ENCODE results near the gene HLA-E. TPM values are rescaled to one million over a fixed set of nuclear protein-coding genes. Genes with fewer than 3 reads are reported as not detected.
A peak's percentile ranks its signal among the peaks of the same experiment; 100 is the strongest.

HLA-E gene
- total RNA-seq (2014; rRNA removed; shearing (Covaris generic)) (36.0 and 44.2 TPM in 2 replicates), polyA plus RNA-seq (2016; fragmentation: Nextera tagmentation; extraction: Ambion mirVana) (15.6 and 15.9 TPM in 2 replicates)
- long read RNA-seq, transcript HLA-E-201 (8 exons, 2,601 nt), result major isoform, 13 of 15 reads
- long read RNA-seq, partial matches to known transcripts, result 0 of 15 reads
- long read RNA-seq, other reads (novel, unspliced or antisense), result 2 of 15 reads

DNA sequence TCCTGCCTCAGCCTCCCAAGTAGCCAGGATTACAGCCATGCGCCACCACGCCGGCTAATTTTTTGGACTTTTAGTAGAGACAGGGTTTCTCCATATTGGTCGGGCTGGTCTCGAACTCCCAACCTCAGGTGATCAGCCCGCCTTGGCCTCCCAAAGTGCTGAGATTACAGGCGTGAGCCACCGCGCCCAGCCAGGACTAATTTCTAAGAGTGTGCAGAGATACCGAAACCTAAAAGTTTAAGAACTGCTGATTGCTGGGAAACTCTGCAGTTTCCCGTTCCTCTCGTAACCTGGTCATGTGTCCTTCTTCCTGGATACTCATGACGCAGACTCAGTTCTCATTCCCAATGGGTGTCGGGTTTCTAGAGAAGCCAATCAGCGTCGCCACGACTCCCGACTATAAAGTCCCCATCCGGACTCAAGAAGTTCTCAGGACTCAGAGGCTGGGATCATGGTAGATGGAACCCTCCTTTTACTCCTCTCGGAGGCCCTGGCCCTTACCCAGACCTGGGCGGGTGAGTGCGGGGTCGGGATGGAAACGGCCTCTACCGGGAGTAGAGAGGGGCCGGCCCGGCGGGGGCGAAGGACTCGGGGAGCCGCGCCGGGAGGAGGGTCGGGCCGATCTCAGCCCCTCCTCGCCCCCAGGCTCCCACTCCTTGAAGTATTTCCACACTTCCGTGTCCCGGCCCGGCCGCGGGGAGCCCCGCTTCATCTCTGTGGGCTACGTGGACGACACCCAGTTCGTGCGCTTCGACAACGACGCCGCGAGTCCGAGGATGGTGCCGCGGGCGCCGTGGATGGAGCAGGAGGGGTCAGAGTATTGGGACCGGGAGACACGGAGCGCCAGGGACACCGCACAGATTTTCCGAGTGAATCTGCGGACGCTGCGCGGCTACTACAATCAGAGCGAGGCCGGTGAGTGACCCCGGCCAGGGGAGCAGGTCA lies at the start of gene HLA-E:
Gene HLA-E (plus strand): TSS at position 429 of the 945 bp plus-strand sequence. CDS start 23 bp downstream, at position 452.
- Histone ChIP-seq H3K4me1 (ENCODE audit: insufficient read depth) (peaks cover 6% of the 10 kb centered on the region; the same call in 1 of the 2 replicates), H3F3A (replicated peaks; ENCODE audit: low read depth) (no peaks in the 10 kb centered on the region), H3K4me3 (peak within 1 kb of the TSS; percentile 62), H3K79me2 (replicated peaks; ENCODE audit: insufficient read depth) (no peaks in the 10 kb centered on the region), H3K27ac (ENCODE audit: low read depth) (no peak within 1 kb of the TSS), H3K9me2 (ENCODE audit: insufficient read depth) (no peaks in the 10 kb centered on the region), H3K27me3 (ENCODE audit: insufficient read depth) (no peaks in the 10 kb centered on the region; the same call in 1 of the 2 replicates), H4K20me1 (replicated peaks; ENCODE audit: insufficient read depth) (peaks cover 8% of the 10 kb centered on the region), H3K4me2 (peak within 1 kb of the TSS; percentile 68), H2AFZ (peak within 1 kb of the TSS; percentile 95), H3K36me3 (ENCODE audit: insufficient read depth) (no peaks in the 10 kb centered on the region)
- H3K4me1 Mint-ChIP-seq, result peaks cover 15% of the 10 kb centered on the region
- peak; percentile 100 for DNase-seq (ENCODE audit: low spot score)
- H3K27ac Mint-ChIP-seq, result peak within 1 kb of the TSS; percentile 96
- peaks cover 9% of the 10 kb centered on the region for H3K27me3 Mint-ChIP-seq (ENCODE audit: insufficient read depth, low read depth, poor library complexity)
- H3K4me3 Mint-ChIP-seq, result peak within 1 kb of the TSS; percentile 88
- H3K9me3 Mint-ChIP-seq, result no peaks in the 10 kb centered on the region
- H3K36me3 Mint-ChIP-seq (ENCODE audit: low read depth), result peaks cover 26% of the 10 kb centered on the region
- ATAC-seq, result peak; percentile 85
- TF ChIP-seq STAT1 (IDR thresholded peaks at IDR 0.05; ENCODE audit: unreplicated experiment), result no peak
- TF ChIP-seq POLR2AphosphoS5 (IDR thresholded peaks at IDR 0.05; ENCODE audit: low read depth), result peak; percentile 95
- TF ChIP-seq ZNF114 (CRISPR knock-in tag; IDR thresholded peaks at IDR 0.05), result 0 out of 2 replicates have a peak, but pooled peaks have one; percentile 27
- TF ChIP-seq REST (IDR thresholded peaks at IDR 0.05; ENCODE audit: unreplicated experiment), result no peak
- no peak for TF ChIP-seq EZH2 (IDR thresholded peaks at IDR 0.05; ENCODE audit: low read depth, unreplicated experiment)
- TF ChIP-seq, protein P1, sequence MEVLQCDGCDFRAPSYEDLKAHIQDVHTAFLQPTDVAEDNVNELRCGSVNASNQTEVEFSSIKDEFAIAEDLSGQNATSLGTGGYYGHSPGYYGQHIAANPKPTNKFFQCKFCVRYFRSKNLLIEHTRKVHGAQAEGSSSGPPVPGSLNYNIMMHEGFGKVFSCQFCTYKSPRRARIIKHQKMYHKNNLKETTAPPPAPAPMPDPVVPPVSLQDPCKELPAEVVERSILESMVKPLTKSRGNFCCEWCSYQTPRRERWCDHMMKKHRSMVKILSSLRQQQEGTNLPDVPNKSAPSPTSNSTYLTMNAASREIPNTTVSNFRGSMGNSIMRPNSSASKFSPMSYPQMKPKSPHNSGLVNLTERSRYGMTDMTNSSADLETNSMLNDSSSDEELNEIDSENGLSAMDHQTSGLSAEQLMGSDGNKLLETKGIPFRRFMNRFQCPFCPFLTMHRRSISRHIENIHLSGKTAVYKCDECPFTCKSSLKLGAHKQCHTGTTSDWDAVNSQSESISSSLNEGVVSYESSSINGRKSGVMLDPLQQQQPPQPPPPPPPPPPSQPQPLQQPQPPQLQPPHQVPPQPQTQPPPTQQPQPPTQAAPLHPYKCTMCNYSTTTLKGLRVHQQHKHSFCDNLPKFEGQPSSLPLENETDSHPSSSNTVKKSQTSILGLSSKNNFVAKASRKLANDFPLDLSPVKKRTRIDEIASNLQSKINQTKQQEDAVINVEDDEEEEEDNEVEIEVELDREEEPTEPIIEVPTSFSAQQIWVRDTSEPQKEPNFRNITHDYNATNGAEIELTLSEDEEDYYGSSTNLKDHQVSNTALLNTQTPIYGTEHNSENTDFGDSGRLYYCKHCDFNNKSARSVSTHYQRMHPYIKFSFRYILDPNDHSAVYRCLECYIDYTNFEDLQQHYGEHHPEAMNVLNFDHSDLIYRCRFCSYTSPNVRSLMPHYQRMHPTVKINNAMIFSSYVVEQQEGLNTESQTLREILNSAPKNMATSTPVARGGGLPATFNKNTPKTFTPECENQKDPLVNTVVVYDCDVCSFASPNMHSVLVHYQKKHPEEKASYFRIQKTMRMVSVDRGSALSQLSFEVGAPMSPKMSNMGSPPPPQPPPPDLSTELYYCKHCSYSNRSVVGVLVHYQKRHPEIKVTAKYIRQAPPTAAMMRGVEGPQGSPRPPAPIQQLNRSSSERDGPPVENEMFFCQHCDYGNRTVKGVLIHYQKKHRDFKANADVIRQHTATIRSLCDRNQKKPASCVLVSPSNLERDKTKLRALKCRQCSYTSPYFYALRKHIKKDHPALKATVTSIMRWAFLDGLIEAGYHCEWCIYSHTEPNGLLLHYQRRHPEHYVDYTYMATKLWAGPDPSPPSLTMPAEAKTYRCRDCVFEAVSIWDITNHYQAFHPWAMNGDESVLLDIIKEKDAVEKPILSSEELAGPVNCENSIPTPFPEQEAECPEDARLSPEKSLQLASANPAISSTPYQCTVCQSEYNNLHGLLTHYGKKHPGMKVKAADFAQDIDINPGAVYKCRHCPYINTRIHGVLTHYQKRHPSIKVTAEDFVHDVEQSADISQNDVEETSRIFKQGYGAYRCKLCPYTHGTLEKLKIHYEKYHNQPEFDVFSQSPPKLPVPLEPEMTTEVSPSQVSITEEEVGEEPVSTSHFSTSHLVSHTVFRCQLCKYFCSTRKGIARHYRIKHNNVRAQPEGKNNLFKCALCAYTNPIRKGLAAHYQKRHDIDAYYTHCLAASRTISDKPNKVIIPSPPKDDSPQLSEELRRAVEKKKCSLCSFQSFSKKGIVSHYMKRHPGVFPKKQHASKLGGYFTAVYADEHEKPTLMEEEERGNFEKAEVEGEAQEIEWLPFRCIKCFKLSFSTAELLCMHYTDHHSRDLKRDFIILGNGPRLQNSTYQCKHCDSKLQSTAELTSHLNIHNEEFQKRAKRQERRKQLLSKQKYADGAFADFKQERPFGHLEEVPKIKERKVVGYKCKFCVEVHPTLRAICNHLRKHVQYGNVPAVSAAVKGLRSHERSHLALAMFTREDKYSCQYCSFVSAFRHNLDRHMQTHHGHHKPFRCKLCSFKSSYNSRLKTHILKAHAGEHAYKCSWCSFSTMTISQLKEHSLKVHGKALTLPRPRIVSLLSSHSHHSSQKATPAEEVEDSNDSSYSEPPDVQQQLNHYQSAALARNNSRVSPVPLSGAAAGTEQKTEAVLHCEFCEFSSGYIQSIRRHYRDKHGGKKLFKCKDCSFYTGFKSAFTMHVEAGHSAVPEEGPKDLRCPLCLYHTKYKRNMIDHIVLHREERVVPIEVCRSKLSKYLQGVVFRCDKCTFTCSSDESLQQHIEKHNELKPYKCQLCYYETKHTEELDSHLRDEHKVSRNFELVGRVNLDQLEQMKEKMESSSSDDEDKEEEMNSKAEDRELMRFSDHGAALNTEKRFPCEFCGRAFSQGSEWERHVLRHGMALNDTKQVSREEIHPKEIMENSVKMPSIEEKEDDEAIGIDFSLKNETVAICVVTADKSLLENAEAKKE (CRISPR knock-in tag; IDR thresholded peaks at IDR 0.05), result no peak
- no peak for TF ChIP-seq CTCF (conservative IDR thresholded peaks at IDR 0.05; ENCODE audit: low read depth in 2 of 2)
- no peak for TF ChIP-seq ZNF331 (CRISPR knock-in tag; IDR thresholded peaks at IDR 0.05; ENCODE audit: low read depth)
- peak; percentile 92 for TF ChIP-seq CREB1 (CRISPR knock-in tag; IDR thresholded peaks at IDR 0.05; ENCODE audit: low read depth)
- no peak for TF ChIP-seq JUNB (IDR thresholded peaks at IDR 0.05; ENCODE audit: unreplicated experiment)
- no peak for TF ChIP-seq EZH2phosphoT487 (IDR thresholded peaks at IDR 0.05; ENCODE audit: unreplicated experiment)
- no peak for TF ChIP-seq ETS1 (IDR thresholded peaks at IDR 0.05)
